GM18511 (cell line): ENCODE measurements around the gene DOHH.

ENCODE experiments used
- ATAC-seq: cut with Tn5 transposase; IDR thresholded peaks from one replicate; pipeline ENCODE4 v1.9.1; 2021; ENCODE audit warnings: mild to moderate bottlenecking, moderate library complexity; ENCODE audit not compliant: unreplicated experiment

Gene DOHH

DNA sequence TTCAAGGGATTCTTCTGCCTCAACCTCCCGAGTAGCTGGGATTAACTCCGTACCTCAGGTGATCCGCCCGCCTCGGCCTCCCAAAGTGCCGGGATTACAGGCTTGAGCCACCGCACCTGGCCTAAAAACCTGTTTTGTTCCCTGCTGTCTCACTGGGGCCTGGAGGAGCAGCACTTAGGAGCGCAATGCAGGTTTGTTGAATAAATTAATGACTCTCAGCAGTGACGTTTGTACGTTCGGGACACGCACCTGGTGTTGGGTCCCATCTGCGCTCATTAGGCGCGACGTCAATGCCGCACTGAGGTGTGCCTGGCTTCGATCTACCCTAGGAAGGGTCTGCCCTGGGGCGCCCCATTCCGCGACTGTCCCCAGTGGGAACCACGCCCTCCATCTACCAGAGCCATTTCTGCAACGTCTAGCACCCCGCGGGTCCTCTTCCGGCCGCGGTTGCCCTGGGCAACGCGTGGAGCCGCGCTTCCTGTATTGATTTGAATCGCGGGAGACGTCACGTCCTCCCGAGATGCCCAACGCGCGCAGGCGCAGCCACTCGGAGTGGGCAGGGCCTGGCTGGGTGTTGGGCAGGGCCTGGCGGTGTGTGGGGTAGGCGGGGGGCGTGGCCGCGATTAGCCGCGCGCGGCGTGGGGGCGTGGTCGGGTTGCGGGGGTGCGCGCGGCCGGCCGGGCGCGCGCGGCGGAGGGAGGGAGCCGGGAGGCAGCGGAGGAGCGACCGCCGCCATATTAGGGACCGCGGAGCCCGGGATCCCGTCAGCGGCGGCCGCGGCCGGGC, 5.3 kb upstream of the DOHH start, which contains the start of gene FZR1:
Gene FZR1, plus strand, starts transcription at position 714 of the 786 bp plus-strand sequence. CDS start 16,679 bp downstream, outside the sequence.
- ATAC-seq: peak; percentile 90

GRCh38 chr19:3504735-3505134, 4.3 kb upstream of the DOHH start:
- no peak for ATAC-seq

DNA sequence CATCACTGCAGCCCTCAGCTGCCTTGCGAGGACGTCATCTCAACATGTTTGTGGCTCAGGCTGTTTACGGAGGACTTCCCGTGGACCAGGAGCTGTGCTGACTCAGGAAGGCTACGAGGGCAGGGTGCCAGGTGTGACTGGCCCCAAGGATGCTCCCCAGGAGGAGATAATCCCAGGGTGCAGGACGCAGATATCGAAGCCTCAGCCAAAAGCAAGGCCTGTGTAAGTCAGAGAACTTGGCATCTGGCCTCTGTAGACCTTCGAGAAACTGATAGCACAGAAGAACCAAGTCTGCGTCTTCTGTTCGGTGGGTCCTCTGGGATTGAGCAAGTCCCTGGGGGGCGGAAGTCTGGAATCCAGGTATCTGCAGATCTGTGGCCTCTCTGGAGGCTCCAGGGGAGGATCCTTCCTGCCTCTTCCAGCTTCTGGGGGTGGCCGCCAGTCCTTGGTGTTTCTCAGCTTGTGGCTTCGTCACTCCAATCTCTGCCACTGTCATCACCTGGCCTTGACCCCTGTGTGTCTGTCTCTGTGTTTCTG, 2.6 kb upstream of the DOHH start:
- ATAC-seq: no peak

- no peak for ATAC-seq
Observed at GRCh38 chr19:3501780-3502179, 1.3 kb upstream of the DOHH start.

DNA sequence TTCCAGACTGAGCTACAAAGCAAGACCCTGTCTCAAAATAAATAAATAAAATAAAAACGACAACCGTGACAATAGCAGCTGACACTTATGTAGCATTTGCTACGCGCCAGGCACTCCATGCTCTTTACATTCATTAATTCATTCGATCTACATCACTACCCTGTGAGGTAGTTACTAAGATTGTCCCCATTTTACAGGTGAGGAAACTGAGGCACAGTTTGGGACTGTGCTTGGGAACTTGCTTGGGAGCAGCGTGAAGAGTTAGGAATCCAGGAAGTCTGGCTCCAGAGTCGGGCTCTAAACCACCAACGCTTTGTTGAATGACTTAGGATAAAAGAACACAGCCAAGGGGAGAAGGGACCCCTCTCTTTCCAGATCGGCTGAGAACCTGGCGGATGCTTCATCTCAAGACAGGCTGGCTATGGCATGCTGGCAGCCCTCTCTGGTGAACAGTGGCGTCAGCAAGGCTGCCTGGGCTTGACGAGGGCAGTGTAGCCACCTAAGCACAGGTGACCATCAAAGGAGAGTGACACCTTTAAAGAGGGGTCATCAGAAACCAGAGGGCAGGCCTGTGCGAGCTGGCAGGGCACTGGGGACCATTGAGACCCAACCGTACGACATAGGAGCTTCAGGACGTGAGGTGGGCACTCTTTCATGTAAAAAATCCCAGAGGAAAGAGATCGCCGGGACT, 591 bp downstream of the DOHH start:
- ATAC-seq: no peak

GRCh38 chr19:3497757-3498520, 2.5 kb downstream of the DOHH start:
- no peak for ATAC-seq

DNA sequence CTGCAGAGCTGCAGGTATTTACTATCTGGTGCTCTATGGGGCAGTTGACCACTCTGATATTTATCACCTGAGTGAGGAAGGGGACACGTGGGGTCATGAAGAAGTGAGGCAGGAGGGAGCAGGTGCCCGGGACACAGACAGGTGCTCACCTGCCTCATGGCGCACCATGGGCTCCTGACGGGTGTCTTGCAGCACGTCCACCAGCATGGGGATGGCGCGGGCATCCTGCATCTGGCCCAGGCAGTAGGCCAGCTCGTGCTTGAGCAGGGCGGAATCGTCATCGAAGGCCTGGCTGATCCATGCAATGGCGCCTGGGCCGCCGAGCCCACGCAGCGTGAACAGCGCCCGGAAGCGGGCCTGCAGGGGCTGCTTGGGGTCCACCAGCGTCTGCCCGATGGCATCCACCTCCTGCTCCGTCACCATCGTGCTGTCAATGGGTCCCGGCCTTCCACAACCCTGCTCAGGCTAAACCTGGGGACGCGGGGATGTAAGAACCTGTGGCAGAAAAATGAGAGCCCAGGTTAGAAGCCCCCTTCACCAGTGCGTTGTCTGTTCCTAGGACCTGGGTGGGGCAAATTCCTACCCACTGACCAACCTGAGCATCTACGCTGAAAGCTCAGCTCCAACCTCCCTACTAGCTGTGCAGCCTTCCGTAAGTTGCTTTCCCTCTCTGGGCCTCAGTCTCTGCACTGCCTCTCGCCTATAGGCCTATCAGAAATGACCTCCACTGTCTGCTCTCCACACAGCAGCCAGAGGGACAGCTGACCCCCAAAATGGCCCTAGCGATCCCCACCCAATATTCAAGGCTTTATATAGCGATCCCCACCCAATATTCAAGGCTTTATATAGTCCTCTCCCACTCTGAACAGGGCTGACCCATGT, 3.8 kb downstream of the DOHH start:
- no peak for ATAC-seq

DNA sequence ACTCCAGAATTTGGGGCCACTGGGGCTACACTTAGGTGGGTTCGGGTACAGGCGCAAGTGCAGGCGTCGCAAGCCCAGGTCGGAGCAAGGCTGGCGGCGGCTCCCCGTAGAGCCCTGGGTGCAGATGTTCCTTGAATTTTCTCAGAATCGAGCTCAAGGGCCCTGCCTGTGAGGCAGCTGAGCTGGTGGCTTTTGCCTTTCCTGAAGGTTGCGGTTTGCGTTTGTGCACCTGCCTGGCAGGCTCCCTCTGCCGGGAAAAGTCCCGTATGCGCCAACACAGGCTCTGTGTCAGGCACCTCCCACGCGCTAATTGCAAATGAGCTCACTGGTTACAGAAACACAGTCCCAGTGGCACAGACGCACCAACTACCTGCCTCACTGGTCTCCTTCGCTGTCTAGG, 5.9 kb downstream of the DOHH start:
- ATAC-seq: no peak

DNA sequence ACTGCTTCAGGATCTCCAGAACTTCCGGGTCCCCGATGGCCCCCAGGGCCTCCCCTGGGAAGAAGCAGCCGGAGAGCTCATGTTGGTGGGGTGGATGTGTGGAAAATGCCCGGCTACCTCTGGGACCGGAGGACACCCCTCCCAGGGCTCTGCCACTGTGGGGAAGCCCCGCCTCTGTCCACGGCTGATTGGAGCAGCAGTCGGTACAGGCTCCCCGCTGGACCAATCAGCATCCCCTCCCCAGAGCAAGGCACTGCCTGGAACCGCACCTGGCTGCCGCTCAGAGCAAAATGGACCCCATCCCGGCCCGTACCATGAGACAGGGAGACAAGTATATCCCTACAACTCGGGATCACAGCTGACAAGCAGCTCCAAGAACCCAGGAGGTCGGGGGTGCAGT, 6.4 kb downstream of the DOHH start:
- ATAC-seq: no peak

DNA sequence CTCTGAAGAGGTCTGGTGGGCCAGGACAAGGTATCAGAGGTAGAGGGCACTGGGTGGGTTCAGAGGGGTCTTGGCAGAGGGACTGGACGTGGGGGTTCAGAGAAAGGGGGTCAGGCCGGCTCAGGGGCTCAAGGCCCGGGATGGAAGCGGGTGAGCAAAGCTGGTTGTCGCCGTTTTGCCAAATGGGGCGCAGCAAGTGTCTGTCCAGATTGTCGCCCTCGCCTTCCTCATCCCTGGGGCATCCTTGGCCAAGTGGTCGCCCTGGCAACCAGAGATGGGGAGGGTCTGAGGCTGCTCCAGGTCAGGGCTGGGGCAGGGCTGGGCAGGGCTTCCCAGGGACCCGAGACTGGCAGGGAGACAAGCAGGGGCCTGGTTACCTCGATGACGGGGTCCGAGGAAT, 6.8 kb downstream of the DOHH start:
- no peak for ATAC-seq

GRCh38 chr19:3492919-3493318, 7.6 kb downstream of the DOHH start:
- no peak for ATAC-seq

DNA sequence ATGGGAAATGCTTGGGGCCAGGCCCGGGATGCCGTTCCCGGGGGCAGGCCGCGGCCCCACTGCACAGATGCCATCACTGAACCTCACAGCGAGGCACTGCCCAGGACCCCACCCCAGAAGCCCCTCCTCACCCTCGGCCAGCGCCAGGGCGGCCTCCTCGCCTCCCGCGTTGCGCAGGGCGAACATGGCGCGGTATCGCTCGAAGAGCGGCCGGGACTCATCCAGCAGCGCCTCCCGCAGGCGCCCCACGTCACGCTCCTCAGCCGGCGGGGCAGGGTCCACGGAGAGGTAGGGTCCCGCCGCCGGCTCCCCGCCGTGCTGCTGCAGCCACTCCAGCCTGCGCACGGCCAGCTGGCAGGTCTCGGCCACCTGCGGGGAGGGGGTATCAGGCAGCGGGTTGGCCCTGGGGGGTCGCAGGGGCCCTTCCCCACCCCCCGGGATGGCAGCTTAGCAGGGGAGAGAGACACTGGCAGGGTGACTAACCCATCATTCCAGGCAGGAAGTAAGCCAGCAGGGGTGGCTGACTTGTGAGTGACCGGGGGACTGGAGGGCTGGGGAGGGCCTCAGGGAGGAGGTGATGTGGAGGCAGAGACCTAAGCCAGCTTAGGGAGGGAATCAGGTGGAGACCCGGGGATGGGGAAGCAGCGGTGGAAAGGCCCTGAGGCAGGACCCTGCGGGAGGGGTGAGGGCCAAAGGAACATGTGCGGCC, 8.2 kb downstream of the DOHH start:
- ATAC-seq: no peak

DNA sequence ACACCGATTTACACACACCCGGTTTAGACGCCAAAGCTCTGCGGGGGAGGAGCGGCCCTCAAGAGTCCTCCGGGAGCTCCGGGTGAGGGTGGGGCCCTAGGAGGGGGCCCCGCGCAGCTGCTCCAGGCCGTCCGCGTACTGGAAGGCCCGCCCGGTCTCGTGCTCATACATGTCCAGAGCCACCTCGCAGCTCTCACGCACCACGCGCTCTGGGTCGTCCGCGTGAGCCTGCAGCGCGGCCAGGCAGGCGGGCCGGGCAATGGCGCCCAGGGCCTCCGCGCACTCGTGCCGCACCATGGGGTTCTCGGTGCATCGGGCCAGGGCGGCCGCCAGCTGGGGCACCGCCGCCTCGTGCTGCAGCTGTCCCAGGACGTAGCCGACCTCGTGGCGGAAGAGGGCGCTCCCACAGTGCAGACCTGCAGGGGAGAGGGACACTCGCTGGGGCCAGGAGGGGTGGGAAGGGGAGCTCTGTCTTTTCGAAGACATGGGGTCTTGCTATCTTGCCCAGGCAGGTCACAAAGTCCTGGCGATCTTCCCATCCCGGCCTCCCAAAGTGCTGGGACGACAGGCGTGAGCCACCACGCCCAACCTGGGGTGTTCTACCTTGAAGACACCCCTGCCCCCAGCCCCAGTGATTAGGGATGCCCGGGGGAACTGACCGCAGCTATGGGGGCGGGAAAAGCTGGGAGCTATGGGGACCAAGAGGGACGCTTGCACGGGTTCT, 8.9 kb downstream of the DOHH start:
- ATAC-seq: no peak

DNA sequence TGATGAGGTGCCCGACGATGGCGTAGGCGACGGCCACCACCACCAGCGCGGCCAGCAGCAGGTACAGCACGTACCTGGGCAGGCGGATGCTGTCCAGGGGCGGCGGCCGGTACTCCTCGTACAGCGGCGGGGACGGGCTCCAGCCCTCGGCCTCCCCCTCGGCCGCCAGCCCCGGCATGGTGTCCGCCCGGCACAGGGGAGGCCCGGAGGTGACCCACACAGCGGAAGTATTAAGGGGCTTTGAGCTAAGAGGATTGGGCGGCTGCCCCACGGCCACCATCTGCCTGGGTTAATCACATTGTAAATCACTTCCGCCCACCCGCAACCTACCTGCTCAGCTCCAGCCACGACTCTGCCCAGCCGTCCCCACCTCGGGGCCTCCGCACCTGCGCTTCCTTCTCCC, 17.2 kb downstream of the DOHH start, which contains the start of gene SMIM44:
Gene SMIM44, minus strand, starts transcription at position 216 of the 403 bp plus-strand sequence. Its CDS starts 38 bp downstream, at position 178.
- ATAC-seq: no peak

GRCh38 chr19:3482507-3483225, 17.8 kb downstream of the DOHH start:
- no peak for ATAC-seq

DNA sequence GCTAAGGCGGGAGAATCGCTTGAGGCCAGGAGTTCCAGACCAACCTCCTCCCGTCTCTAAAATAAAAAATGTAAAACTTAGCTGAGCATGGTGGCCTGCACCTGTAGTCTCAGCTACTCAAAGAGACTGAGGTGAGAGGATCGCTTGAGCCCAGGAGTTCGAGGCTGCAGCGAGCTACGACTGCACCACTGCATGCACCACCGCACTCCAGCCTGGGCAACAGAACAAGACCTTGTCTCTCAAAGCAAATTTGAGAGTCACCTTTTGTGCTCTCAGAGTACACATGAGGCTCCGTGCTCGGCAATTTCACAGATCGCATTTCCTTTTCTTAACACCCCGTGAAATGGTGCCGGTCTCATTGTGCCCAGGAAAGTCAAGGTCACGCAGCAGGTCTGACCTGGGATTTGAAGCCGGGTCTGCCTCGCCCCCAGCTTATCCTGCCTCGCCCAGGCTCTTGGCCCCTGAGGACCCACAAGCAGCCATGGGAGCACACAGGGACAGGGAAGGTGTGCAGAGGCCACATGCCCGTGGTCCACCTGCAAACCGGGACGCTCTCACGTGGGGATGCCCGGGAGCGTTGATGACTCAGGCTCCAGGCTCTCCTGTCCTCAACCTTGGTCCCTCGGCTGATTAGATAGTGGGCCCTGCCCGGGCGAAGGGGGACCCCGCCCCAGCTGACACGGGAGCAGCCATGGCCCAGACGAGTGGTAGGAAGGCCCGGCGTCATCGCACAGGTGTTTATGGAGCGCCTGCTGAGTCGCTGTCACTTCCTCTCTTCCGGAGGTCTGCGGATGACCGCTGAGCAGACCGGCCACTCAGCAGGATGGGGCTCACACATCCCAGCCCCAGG, 19.0 kb downstream of the DOHH start:
- no peak for ATAC-seq

GRCh38 chr19:3480383-3481091, 19.9 kb downstream of the DOHH start, which contains the start of gene SMIM24:
TSS of gene SMIM24 (minus strand) at chr19:3480525. CDS start at chr19:3480463, 62 bp downstream.
- no peak for ATAC-seq
